Non-pigmented ciliary epithelial cell (primary cell): ENCODE data around the gene PARD6G.

Source experiments
- DNase-seq: peaks from one replicate; pipeline ENCODE4 v3.0.0-alpha.2; 2010; ENCODE audit warnings: low read depth

The PARD6G gene

DNA sequence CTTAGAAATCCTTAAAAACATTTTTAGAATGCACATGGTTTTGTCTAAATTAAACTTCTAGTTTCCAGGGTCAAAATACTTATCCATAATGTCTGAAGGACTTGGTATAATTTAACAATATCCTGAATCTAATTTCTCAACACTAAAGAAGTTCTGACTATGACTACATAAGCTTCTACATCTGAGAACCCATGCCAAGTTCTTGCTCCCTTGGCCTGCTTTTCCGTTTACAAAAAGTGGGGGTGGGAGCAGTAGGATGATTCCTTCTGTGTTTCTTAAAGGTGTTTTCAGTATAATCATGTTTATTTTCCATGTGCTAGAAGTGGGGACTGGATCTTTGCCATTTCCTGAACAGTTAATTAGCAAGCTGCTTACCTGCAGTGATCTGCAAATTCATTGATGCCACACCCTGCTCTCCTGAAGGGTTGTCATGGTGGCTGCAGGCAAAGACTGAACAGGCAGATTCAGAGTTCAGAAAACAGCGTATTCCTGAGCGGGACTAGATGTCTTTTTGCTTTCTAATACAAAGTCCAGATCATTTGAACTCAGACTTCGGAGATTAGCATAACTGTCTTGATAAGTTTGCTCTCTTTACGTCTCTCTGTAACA lies 102.0 kb downstream of the PARD6G start:
- no peak for DNase-seq

DNA sequence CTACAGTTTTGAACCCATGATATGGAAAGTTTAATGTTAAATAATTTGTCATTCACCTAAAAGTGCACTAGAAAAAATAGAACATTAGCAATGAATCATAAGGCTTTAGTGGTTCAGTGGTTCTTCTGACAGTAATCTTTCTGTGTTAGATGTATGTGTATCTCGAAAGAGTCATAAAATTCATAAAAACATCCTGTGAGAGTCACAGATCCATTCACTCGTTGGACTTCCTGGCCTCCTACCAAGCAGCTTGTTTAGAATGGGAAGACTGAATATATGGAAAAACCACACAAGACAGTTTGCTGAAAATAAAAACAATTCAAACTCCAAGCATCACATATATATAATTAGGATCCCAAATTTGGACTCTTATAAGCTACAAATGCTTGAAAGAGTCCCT lies 103.4 kb downstream of the PARD6G start:
- peak; percentile 24 for DNase-seq

DNA sequence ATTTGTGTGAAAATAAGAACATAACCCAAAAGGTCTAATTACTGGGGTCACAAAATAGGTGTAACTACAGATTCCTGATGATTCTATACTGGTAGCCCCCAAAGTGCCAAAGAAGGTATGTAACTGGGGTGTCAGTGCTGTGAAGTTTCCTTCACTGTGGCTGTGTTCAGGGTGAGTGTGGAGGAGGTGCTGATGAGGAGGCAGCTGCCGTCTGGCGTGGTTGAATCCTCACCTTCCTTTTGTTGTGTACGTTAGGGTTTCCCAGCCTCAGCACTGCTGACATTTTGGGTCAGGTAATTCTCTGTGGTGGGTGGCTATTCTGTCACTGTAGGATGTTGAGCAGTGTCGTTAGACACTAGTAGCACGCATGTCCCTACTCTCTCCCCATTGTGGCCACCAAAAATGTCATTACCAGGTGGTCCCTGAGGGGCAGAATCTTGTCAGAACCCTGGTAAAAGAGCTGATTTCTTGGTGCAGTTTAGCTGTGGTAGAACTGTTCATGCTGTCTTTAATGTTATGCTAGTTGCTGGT lies 106.8 kb downstream of the PARD6G start:
- DNase-seq = no peak

DNA sequence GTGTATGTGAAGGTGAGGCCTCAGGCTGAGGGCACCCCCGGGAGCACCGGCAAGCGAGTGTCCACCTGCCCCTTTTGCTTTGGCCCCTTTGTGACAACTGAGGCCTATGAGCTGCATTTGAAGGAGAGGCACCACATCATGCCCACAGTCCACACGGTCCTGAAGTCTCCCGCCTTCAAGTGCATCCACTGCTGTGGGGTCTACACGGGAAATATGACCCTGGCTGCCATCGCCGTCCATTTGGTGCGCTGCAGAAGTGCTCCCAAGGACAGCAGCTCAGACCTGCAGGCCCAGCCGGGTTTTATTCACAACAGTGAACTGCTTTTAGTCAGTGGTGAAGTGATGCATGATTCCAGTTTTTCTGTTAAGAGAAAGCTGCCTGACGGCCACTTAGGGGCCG lies 109.3 kb downstream of the PARD6G start:
- no peak for DNase-seq

DNA sequence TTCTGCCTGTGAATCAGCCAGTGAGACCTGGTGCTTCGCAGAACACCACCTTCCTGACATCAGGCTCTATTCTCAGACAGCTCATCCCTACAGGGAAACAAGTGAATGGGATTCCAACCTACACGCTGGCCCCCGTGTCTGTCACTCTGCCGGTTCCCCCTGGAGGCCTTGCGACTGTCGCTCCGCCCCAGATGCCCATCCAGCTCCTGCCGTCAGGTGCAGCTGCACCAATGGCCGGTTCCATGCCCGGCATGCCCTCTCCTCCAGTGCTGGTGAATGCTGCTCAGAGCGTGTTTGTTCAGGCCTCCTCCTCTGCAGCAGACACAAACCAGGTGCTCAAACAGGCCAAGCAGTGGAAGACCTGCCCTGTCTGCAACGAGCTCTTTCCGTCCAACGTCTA lies 110.2 kb downstream of the PARD6G start:
- no peak for DNase-seq

DNA sequence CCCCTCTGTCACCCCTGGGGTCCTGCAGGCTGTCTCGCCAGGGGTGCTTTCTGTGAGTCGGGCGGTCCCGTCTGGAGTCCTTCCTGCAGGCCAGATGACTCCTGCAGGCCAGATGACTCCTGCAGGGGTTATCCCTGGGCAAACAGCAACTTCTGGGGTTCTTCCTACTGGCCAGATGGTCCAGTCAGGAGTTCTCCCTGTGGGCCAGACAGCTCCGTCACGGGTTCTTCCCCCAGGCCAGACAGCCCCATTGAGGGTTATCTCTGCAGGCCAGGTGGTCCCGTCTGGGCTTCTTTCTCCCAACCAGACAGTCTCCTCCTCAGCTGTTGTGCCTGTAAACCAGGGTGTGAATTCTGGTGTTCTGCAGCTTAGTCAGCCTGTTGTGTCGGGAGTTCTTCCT lies 110.6 kb downstream of the PARD6G start:
- DNase-seq = no peak

DNA sequence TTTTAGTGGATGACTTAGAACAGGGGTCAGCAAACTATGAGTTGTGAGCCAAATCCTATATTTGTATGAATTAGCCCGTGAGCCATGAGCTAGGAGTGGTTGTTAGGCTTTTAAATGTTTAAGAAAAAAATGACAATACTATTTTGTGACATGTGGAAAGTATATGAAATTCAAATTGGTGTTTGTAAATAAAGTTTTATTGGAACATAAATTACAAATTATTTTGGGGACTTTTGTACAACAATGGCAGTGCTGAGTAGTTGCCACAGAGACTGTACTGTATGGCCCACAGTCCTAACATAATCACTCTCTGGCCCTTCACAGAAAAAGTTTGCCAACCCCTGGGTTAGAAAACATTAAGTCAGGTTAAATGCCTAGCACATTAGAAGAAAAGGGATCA lies 112.2 kb downstream of the PARD6G start:
- DNase-seq = no peak

DNA sequence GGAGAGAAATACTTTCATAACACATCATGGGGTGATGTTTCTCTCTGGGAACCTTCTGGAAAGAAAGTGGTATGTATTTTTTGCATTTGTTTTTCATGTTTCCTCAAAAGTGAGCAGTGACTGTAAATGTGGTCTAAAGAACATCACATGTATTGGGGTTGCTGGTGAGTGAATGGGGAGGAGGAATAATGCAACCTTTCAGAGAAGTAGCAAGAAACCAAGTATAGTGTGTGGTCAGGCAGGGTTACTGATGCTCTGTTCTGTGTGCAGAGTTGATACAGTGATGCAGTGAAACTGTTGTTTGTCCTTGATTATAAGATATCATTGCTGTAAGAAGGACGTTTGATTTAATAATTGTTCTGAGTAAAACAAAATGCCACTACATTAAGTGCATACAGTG lies 114.2 kb downstream of the PARD6G start:
- no peak for DNase-seq

DNA sequence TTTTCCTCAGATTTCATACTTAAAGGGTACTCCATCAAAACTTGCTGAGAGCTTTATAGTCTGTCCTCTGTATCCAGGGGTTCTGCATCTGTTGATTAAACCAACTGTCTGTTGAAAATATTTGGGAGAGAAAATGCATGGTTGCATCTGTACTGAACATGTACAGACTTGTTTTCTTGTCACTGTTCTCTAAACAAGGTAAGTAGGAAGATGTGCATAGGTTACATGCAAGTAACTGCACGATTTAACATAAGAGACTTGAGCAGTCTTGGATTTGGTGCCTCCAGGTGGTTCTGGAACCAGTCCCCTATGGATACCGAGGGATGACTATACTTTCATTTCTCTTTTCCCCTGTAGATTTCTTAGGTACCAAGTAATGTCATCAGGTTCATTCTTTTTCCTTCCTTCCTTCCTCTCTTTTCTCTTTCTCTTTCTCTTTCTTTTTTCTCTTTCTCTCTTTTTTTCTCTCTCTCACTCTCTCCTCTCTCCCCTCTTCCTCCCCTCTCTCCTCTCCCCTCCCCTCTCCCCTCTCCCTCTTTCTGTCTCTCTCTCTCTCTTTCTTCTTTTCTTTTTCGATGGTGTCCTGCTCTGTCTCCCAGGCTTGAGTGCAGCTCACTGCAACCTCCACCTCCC lies 115.0 kb downstream of the PARD6G start:
- no peak for DNase-seq

DNA sequence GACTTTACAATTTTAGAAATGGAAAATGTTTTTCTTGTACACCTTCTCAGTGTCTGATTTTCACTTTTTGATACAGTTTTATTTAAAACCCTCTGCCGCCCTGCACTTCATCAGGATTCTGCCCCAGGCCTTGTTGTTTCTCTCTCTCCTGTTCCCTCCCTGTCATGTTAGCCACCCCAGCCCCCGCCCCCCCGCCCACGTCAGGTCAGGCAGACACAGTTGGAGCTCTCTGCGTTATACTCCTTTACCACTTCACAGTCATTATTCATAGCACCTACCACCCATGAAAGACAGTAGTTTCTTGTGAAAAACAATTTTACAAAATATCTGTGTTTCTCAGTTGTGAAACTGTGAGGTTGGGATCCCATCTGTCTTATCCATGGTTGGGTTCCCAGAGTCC lies 116.8 kb downstream of the PARD6G start:
- DNase-seq = no peak

DNA sequence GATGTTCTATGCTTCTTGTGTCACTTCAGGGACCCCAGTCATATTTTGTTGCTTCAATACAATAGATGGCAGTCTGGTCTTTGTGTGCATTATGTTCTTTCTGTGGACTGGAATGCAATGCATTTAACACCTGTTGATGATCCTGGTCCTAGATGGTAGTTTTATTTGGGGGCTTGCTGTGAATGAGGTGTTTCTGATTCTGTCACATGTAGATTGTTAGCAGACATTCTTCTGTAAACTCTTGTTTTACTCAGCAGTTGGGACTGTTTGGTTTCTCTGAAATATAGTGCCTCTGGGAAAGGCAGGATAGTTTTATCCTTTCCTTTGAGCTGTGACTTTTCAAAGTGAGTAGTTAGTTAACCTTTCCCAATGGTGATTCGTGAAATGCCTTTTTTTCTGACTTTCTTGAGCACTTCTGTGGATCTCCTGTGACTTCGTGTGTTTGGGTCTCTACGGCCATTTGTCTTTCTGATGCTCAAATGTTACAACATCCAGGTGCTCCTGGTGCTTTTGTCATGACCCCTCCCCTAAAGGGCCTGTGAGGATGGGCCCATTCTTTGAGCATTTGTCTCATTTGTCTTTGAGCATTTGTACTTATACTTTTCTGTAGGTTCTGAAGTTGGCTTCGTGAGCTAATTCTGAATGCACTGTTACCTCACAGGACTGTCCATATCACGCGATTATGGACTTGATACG lies 117.5 kb downstream of the PARD6G start:
- no peak for DNase-seq

DNA sequence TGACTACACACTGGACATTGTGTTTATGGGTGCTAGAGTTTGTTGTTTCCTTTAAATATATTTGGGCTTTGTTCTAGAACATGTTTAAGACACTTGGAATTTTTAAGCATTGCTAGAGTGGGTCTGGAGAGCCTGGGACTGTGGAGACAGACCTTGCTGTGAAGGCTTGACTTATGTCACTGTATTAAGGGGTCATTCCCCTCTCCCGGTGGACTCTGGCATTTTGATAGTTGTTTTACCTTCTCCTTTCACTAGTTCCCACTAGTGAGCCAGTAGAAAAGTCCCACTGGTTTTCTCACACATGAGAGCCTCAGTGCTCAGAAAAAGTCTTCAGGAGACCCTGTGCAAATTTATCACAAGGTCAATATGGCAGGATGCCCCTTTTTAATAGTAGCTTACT lies 119.7 kb downstream of the PARD6G start:
- no peak for DNase-seq

DNA sequence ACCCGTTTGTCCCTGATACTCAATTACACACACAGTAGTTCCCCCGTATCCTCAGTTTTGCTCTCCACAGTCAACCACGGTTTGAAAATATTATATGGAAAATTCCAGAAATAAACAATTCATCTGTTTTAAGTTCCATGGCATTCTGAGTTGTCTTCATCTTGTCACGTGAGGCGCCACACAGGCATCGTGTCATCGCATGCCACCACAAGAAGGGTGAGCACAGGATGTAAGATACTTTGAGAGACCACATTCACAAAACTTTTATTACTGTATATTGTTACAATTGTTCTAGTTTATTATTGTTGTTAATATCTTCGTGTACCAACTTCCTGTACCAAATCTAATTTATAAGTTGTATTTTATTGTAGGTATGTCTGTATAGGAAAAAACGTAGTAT lies 120.5 kb downstream of the PARD6G start:
- no peak for DNase-seq

DNA sequence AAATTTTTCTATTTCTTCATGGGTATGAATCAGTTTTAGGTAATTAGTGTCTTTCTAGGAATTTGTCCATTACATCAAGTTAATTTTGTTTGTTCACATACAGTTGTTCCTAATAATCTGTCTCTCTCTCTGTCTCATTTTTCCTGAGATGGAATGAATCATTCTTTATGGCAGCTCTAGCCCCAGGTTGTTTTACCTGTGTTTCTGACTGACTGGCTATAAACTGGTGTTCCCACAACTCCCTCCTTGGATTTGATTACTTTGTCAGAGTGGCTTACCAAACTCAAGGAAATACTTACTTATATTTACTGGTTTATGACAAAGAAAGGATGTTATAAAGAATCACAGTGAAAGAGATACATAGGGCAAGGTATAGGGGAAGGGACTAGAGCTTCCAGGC lies 123.2 kb downstream of the PARD6G start:
- no peak for DNase-seq

DNA sequence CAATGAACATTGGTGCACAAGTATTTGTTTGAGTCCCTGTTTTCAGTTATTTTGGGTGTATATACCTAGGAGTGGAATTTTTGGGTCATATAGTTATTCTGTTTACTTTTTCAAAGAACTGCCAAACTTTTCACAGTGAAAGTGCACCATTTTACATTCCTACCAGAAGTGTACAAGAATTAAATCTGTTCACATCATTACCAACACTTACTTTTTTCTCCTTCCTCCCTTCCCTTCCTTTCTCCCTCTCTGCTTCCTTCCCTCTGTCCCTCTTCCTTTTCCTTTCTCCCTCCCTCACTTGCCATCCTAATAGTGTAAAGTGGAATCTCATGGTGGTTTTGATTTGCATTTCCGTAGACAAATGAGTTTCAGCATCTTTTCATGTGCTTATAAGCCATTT lies 126.4 kb downstream of the PARD6G start:
- DNase-seq = no peak

DNA sequence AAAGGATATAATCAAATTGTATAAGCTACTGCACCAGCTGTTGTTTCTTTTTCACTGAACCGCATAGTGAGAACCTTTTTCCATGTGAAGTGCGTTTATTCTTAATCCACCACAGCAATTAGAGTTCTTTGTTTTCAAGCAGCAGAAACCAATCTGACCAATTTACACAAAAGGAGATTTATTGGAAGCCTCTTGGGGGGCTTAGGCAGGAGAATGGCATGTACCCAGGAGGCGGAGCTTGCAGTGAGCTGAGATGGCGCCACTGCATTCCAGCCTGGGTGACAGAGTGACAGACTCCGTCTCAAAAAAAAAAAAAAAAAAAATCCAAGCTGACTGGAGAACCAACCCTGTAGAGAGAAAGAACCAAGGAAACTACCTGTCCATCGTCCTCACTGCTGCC lies 128.2 kb downstream of the PARD6G start:
- no peak for DNase-seq

DNA sequence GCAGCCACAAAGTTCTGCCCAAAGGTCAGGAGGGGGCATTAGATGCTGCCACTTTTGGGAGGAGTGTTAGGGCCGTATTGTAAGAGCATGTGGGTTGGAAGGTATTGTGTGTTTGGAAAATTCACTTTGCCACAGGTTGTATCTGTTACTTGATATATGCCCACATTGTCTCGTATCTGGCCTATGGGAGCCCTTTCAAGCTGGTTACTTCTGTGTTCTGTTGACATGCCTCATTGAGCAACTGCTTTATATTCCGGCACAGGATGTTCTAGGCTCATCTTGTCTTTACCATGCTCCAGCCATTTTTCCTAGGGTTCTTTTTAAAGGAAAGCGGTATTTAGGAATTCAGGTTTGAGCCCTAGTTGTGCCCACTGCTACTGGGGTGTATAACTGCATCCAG lies 132.3 kb downstream of the PARD6G start:
- no peak for DNase-seq

DNA sequence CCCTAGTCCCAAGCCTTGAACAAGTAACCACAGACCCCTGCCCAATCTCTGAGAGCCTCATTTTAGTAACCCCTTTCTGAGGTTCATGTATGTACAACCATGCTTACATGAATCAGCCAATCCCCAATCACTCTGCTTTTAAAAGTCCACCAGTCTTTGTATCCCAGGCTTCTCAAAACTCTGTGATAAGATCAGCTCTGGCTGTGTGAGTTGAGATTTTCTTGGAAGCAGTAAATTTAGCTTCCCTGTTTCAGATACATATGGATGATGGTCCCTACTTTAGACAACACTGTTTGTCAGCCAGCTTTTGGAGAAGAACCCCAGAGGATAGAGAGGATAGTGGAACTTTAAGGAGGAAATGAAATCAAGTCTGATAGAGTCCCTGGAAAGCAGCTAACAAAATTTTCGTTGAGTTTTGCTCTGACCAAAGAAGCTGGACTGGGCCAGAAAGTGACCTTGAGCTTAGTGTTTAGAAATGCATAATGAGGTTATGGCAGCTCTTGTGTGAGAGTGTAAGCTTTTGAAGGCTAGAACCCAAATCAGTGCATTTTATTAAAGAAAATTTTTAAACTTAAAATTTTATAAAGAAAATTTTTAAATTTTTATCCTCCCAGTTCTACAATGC lies 134.6 kb downstream of the PARD6G start:
- DNase-seq = no peak

DNA sequence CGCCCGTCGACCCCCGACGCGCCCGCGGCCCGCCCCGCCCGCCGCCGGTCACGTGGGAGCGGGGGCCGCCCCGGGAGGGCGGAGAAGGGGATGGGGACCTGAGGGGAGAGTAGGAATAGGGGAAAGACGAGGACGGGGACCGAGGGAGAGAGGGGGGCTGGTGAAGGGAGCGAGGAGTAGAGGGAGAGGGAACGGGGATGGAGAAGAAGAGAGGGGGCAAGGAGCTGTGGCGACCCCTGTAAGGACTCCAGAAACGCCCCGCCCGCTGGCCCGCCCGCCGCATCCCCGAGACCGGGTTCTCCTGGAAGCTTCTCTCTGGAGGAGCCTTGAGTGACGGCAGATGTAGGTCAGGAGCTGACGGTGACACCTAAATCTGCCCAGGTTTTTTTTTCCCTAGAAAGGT lies 137.6 kb downstream of the PARD6G start:
- DNase-seq = no peak

DNA sequence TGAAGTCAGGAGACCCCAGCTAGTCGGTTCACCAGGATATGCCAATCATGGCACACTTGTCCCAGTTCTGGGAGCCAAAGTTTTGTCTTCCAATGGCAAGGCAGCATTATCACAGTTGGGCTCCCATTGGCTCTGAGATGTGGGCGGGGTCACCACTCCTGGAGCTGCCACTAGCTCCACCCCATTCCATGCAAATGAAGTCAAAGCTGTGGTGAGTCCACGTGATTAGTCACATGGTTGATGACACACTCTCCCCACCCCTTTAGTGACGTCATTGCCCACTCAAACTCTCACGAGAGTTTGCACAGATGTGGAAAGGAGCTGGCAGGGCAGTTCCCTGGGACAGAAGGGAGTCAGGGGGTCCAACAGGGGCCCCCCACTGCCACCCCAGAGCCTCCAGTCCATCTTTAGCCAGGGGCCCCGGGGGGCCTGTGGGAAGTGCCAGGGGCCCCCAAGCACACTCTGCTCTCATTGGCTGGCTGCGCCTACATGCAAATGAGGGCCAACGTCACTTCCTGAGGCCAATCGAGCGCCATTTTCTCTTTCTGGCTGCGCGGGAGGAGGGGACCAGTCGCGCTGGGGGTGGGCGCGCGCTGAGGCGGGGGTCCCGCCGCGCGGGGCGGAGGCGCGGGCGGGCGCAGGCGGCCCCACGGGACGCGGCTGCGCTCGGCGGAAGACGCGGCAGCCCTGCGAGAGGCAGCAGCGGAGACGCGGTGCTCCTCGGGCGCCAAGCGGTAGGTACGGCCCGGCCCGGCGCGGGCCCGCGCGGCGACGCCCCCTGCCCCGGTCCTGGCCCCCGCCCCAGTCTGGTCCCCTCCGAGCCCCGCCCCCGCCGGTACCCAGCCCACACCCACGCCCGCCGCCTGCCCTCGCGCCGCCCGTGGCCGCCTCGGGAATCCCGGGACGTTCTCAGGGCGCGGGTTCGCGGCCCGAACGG lies 138.3 kb downstream of the PARD6G start, which contains the start of gene ADNP2:
TSS of gene ADNP2 (plus strand) at position 524 of the 937 bp plus-strand sequence. CDS start 8,281 bp downstream, outside the sequence.
- peak; percentile 87 for DNase-seq

DNA sequence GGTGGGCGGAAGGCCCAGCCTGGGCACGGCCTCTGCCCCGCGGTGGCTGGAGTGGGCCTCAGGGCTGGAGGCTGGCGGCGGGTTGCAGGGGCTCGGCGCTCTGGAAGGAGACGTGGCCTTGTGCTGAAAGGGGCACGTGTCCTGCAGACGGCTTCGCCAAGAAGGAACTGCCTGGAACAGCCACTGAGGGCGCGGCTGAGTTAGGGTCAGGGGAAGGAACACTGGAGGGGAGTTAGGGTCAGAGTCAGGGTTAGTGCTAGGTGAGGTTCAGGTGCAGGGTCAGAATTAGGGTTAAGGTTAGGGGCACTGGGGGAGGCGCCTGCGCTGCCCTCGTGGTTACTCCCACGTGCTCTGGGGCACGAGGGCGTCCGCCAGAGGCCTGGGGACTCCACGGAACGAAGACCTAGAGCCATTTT lies 139.2 kb downstream of the PARD6G start:
- no peak for DNase-seq

DNA sequence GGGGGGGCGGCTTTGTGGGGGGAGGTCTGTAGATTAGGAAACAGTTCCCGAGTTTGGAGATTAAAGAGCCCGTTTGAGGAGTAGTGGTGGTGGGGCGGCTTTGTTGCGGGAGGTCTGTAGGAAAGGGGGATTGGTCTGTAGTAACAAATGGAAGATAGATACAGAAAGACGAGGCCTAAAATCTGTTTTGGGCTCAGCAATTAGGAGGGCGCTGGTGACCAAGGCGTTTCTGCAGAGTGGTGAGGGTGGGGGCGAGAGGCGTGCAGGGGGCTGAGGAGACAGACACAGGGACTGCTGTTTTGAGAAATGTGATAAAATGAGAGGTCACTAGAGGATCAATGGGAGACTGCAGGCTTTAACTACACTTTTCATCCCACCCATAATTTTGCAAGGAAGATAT lies 139.9 kb downstream of the PARD6G start:
- DNase-seq = no peak
